Endothelial cell of umbilical vein (primary cell): ENCODE measurements around the gene KDM4C. TPM values are rescaled to one million over a fixed set of nuclear protein-coding genes. Genes with fewer than 3 reads are reported as not detected.

ENCODE experiments used
- BruUV-seq: library from RNA; stranded (reverse); fragments of 400-500 nt; replicated peaks from 2 replicates; lab custom pipeline; 2021; lab: Mats Ljungman, UMichigan
- CTCF ChIA-PET: fragments of 300-600, 350-600 bp; sonication (Branson Sonifier 250); formaldehyde crosslinking; loops from one replicate; lab custom pipeline; 2021; ENCODE audit warnings: antibody characterized with exemption, inconsistent platforms; lab: Charles Lee
- POLR2A ChIA-PET: fragments of 300-600, 350-600 bp; sonication (Branson Sonifier 250); formaldehyde crosslinking; loops from one replicate; lab custom pipeline; 2021; ENCODE audit warnings: antibody characterized with exemption, inconsistent platforms; lab: Charles Lee
- DNase-seq: peaks from one replicate; pipeline ENCODE4 v3.0.0-alpha.2; 2011; ENCODE audit warnings: low read depth, low spot score
- FAIRE-seq: peaks from 2 replicates; lab custom pipeline; 2011; peaks lifted over from hg19 to GRCh38; lab: Jason Lieb, UNC
- H2AFZ ChIP-seq: 2 replicates; pipeline ENCODE4 v1.6.0; 2012; ENCODE audit warnings: low read depth, low read length, control low read depth, inconsistent platforms
- H3K27ac ChIP-seq: 2 replicates; pipeline ENCODE4 v1.5.1; 2011; ENCODE audit warnings: low read depth, mild to moderate bottlenecking, control low read depth, low read length, moderate library complexity; ENCODE audit not compliant: insufficient read depth
- H3K27me3 ChIP-seq, 2 experiments: 2 replicates each; pipeline versions ENCODE4 v1.6.0 to v1.6.1; 2011; ENCODE audit warnings: low read length in 2 of 2, mixed read lengths in 1 of 2; ENCODE audit not compliant: control insufficient read depth in 2 of 2, insufficient read depth in 2 of 2
- H3K36me3 ChIP-seq, 2 experiments: 2 replicates in 1 of 2; 3 replicates in 1 of 2; pipeline ENCODE4 v1.5.1; 2011; ENCODE audit warnings: low read length in 2 of 2, mild to moderate bottlenecking in 1 of 2, moderate library complexity in 1 of 2; ENCODE audit not compliant: control insufficient read depth in 2 of 2, insufficient read depth in 2 of 2; ENCODE audit errors: extremely low read depth in 1 of 2
- H3K4me1 ChIP-seq: 3 replicates; pipeline ENCODE4 v1.5.1; 2011; ENCODE audit warnings: mild to moderate bottlenecking, low read length; ENCODE audit not compliant: control insufficient read depth, insufficient read depth; ENCODE audit errors: extremely low read depth
- H3K4me2 ChIP-seq: 2 replicates; pipeline ENCODE4 v1.6.1; 2011; ENCODE audit warnings: low read length, control low read depth, mixed read lengths; ENCODE audit not compliant: insufficient read depth
- H3K4me3 ChIP-seq, 3 experiments: fragments of 200-600 bp in 1 of 3; sonication (generic), shearing (Covaris generic) in 1 of 3; replicated peaks in 1 of 3; 2 replicates each; pipeline ENCODE4 v1.5.1; 2011 to 2016; ENCODE audit warnings: control low read depth in 3 of 3, low read length in 3 of 3, mild to moderate bottlenecking in 2 of 3, inconsistent platforms in 1 of 3, low read depth in 1 of 3, moderate library complexity in 1 of 3; ENCODE audit not compliant: insufficient read depth in 1 of 3
- H3K79me2 ChIP-seq: 2 replicates; pipeline ENCODE4 v1.6.0; 2012; ENCODE audit warnings: low read length, inconsistent platforms; ENCODE audit not compliant: control insufficient read depth, insufficient read depth
- H3K9ac ChIP-seq: replicated peaks from 2 replicates; pipeline ENCODE3; 2011; ENCODE audit warnings: low read length, control low read depth; ENCODE audit not compliant: insufficient read depth; ENCODE audit errors: extremely low read depth
- H3K9me1 ChIP-seq: replicated peaks from 3 replicates; pipeline ENCODE4 v1.6.0; 2011; ENCODE audit warnings: mild to moderate bottlenecking, low read length; ENCODE audit not compliant: control insufficient read depth, insufficient read depth; ENCODE audit errors: extremely low read depth
- H3K9me3 ChIP-seq: replicated peaks from 2 replicates; pipeline ENCODE4 v1.5.1; 2012; ENCODE audit warnings: low read length, inconsistent platforms; ENCODE audit not compliant: control insufficient read depth, insufficient read depth
- H4K20me1 ChIP-seq: replicated peaks from 2 replicates; pipeline ENCODE3; 2011; ENCODE audit warnings: mild to moderate bottlenecking, low read length; ENCODE audit not compliant: control insufficient read depth, insufficient read depth; ENCODE audit errors: extremely low read depth
- CTCF ChIP-seq, 2 donors: IDR thresholded peaks; 1 replicate in 1 of 2; 2 replicates in 1 of 2; pipeline ENCODE4 v1.5.1; 2011; ENCODE audit warnings: low read length in 2 of 2, mild to moderate bottlenecking in 2 of 2, moderate library complexity in 2 of 2, control low read depth in 1 of 2, inconsistent platforms in 1 of 2, low read depth in 1 of 2; ENCODE audit not compliant: insufficient read depth in 1 of 2; ENCODE audit errors: extremely low read depth in 1 of 2
- EZH2 ChIP-seq: IDR thresholded peaks from 2 replicates; pipeline ENCODE4 v1.6.1; 2012; ENCODE audit warnings: borderline replicate concordance, low read depth, mild to moderate bottlenecking, moderate library complexity, low read length, inconsistent platforms; ENCODE audit not compliant: severe bottlenecking
- FOS ChIP-seq: IDR thresholded peaks from 2 replicates; pipeline ENCODE4 v1.6.1; 2011; ENCODE audit warnings: mild to moderate bottlenecking, low read length, moderate library complexity, borderline replicate concordance; ENCODE audit not compliant: insufficient read depth
- GATA2 ChIP-seq: IDR thresholded peaks from 2 replicates; pipeline ENCODE4 v1.7.0; 2011; ENCODE audit warnings: low read depth, mild to moderate bottlenecking, moderate library complexity, mixed read lengths, low read length; ENCODE audit not compliant: insufficient read length, insufficient read depth
- JUN ChIP-seq: IDR thresholded peaks from 2 replicates; pipeline ENCODE4 v1.6.1; 2011; ENCODE audit warnings: borderline replicate concordance, low read depth; ENCODE audit not compliant: insufficient read length, insufficient read depth
- MAX ChIP-seq: IDR thresholded peaks from 2 replicates; pipeline ENCODE4 v1.6.1; 2011; ENCODE audit not compliant: insufficient read depth, insufficient read length
- MYC ChIP-seq: IDR thresholded peaks from one replicate; pipeline ENCODE4 v1.6.1; 2011; ENCODE audit warnings: mild to moderate bottlenecking, low read depth, low read length
- POLR2A ChIP-seq: IDR thresholded peaks from 2 replicates; pipeline ENCODE4 v1.6.1; 2012; ENCODE audit warnings: low read depth, mild to moderate bottlenecking, control low read depth, low read length
- POLR2AphosphoS5 ChIP-seq: IDR thresholded peaks from 2 replicates; pipeline ENCODE4 v1.6.1; 2012; ENCODE audit warnings: low read depth, mild to moderate bottlenecking, control low read depth, low read length, moderate library complexity; ENCODE audit not compliant: insufficient read depth
- dilution Hi-C: fragments of 300-500 bp; cut with MboI; formaldehyde crosslinking; loops from one replicate; pipeline ENCODE4 v1.15.0; 2019; ENCODE audit warnings: low sequenced_read_pairs; ENCODE audit not compliant: extremely low pct_ligation_motif_present
- intact Hi-C: fragments of 100-400 bp; cut with micrococcal nuclease; formaldehyde crosslinking; loops from one replicate; pipeline ENCODE4 v1.10.0; 2022
- polyA plus RNA-seq, 4 experiments: library from polyadenylated mRNA; depleted of rRNA in 3 of 4; stranded (reverse) in 3 of 4; unstranded in 1 of 4; fragments of >200 nt; gene quantifications; 2 replicates each; pipeline versions ENCODE4 v1.2.1 to v1.2.3, GENCODE V29; 2011 to 2012; ENCODE audit warnings: missing spikeins in 1 of 4
- total RNA-seq: library from RNA; stranded (reverse); gene quantifications from 2 replicates; pipeline ENCODE4 v1.2.3, GENCODE V29; 2021

Gene KDM4C
- total and polyA plus RNA-seq, 2 donors (not counting 3 experiments of a cell fraction or from before 2014, with no cell fraction given), result 5.4 to 15.0 TPM

DNA sequence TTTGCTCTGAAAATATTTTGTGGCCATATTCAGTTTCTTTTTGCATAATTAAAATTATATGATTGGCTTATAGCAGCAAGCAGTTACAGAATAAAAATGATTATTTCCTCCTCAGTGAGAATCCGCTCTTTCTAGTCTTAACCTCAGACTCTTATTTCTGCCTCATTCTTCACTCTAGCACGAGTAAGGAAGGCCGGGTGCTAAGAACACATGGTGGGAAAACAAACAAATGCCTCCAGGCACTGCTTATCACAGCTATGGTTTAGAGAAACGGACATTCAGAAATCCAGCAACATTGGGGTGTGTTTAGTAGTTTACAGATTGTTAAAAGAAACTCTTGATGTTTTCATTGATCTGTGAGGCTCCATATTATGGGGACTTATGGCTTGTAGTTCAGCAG lies 168.7 kb downstream of the KDM4C start:
- H3K36me3 ChIP-seq, result no peaks in the 10 kb centered on the region
- no peak overlapping the region for H2AFZ ChIP-seq
- POLR2A ChIA-PET, result no interaction called here

More for the DNA sequence above, 168.7 kb downstream of the KDM4C start:
- Histone ChIP-seq H3K4me2 (no peak overlapping the region), H4K20me1 (no peaks in the 10 kb centered on the region), H3K9me1 (no peaks in the 10 kb centered on the region), H3K4me1 (peaks cover 9% of the 10 kb centered on the region), H3K27me3 (no peaks in the 10 kb centered on the region), H3K9me3 (no peaks in the 10 kb centered on the region), H3K27ac (no peak overlapping the region), H3K4me3 (no peak overlapping the region), H3K79me2 (no peaks in the 10 kb centered on the region), H3K9ac (no peak overlapping the region)
- no peak for DNase-seq
- no TSS peak for BruUV-seq
- no peak for TF ChIP-seq EZH2
- no peak for TF ChIP-seq FOS
- no peak for TF ChIP-seq POLR2AphosphoS5
- no peak for TF ChIP-seq CTCF (IDR thresholded peaks at IDR 0.05; ENCODE audit: extremely low read depth in 1 of 2, insufficient read depth in 1 of 2, low read depth in 1 of 2, low read length in 2 of 2)
- no peak for TF ChIP-seq GATA2
- no peak for TF ChIP-seq MAX
- TF ChIP-seq POLR2A, result no peak
- no peak for TF ChIP-seq JUN
- no peak for TF ChIP-seq MYC
- no peak for FAIRE-seq
- dilution Hi-C loops (no loop called here), intact Hi-C loops (no loop called here)
- CTCF ChIA-PET, result interaction anchor here (1.7 to 1.9 kb wide), 3 partner anchors 14 to 126 kb away, joined by 3 to 6 read pairs (median 4); no protein-coding TSS in a partner anchor
